ENCODE results near the gene EPN1.
A peak's percentile ranks its signal among the peaks of the same experiment; 100 is the strongest.

EPN1 gene

GRCh38 chr19:55643887-55644176, 31.2 kb upstream of the EPN1 start:
- WGBS: under 1% methylated on average over 15 of the region's 15 CpGs
- peak overlapping the region; percentile 94 for H3K9ac ChIP-seq (ENCODE audit: low read length)

GRCh38 chr19:55644191-55644833, 30.7 kb upstream of the EPN1 start:
- peak overlapping the region in 1 of 2 experiments; percentile 26 for H3K14ac ChIP-seq (ENCODE audit: low read length in 2 of 2)
- WGBS: 54% methylated on average over 10 of the region's 12 CpGs
- peaks cover 17 to 25% of the 10 kb centered on the region in 2 experiments for H3K36me3 ChIP-seq (ENCODE audit: control insufficient read depth in 1 of 2, insufficient read depth in 2 of 2, low read depth in 1 of 2, low read length in 2 of 2)
- peak overlapping the region; percentile 4 for H4K8ac ChIP-seq (ENCODE audit: low read length)
- no peak overlapping the region for H2AFZ ChIP-seq (ENCODE audit: low read depth, low read length)
- H3K18ac ChIP-seq (ENCODE audit: low read depth in 1 of 2, low read length in 2 of 2): no peak overlapping the region
- peak overlapping the region; percentile 89 for H3K4me2 ChIP-seq (ENCODE audit: low read length, poor library complexity, severe bottlenecking)
- H2BK12ac ChIP-seq (ENCODE audit: low read length in 2 of 2): no peak overlapping the region
- no peak overlapping the region for H2BK5ac ChIP-seq (ENCODE audit: low read depth, low read length, poor library complexity, severe bottlenecking)
- no peak overlapping the region for H2BK120ac ChIP-seq (ENCODE audit: low read depth, low read length)
- peak overlapping the region; percentile 94 for H3K9ac ChIP-seq (ENCODE audit: low read length)
- H3K27ac ChIP-seq (ENCODE audit: low read length, poor library complexity, severe bottlenecking): peak overlapping the region; percentile 33
- no peaks in the 10 kb centered on the region for H3K9me3 ChIP-seq (ENCODE audit: control insufficient read depth, low read length)
- H3K79me1 ChIP-seq (replicated peaks; ENCODE audit: low read length, poor library complexity, severe bottlenecking): peaks cover 23% of the 10 kb centered on the region
- no peak overlapping the region for H4K91ac ChIP-seq (ENCODE audit: low read length)
- H3K4me3 ChIP-seq (ENCODE audit: insufficient read depth in 1 of 2, low read depth in 1 of 2, low read length in 2 of 2): peak overlapping the region; percentile 82 to 94
- DNase-seq: no peak
- H3K27me3 ChIP-seq (ENCODE audit: control insufficient read depth in 1 of 2, insufficient read depth in 1 of 2, low read length in 2 of 2): no peaks in the 10 kb centered on the region
- peak overlapping the region; percentile 6 for H2BK15ac ChIP-seq (ENCODE audit: low read depth, poor library complexity, severe bottlenecking)
- no peak overlapping the region for H3K23ac ChIP-seq (ENCODE audit: low read length in 2 of 2)
- peak overlapping the region; percentile 38 for H2AK5ac ChIP-seq (ENCODE audit: low read length, severe bottlenecking)
- peak overlapping the region in 1 of 2 experiments; percentile 19 for H3K4ac ChIP-seq (ENCODE audit: low read depth in 1 of 2, low read length in 2 of 2)
- peaks cover 42% of the 10 kb centered on the region for H3K4me1 ChIP-seq (ENCODE audit: control insufficient read depth, insufficient read depth, low read depth, low read length)

More at GRCh38 chr19:55643887-55644176, 31.2 kb upstream of the EPN1 start:
- H4K8ac ChIP-seq (ENCODE audit: low read length): no peak overlapping the region
- H2BK12ac ChIP-seq (ENCODE audit: low read length in 2 of 2): no peak overlapping the region
- H3K27ac ChIP-seq (ENCODE audit: low read length, poor library complexity, severe bottlenecking): peak overlapping the region; percentile 33
- H3K4me3 ChIP-seq (ENCODE audit: insufficient read depth in 1 of 2, low read depth in 1 of 2, low read length in 2 of 2): peak overlapping the region; percentile 82 to 94
- no peaks in the 10 kb centered on the region for H3K9me3 ChIP-seq (ENCODE audit: control insufficient read depth, low read length)
- no peak overlapping the region for H4K91ac ChIP-seq (ENCODE audit: low read length)
- H2BK5ac ChIP-seq (ENCODE audit: low read depth, low read length, poor library complexity, severe bottlenecking): no peak overlapping the region
- peak overlapping the region; percentile 59 for H2BK120ac ChIP-seq (ENCODE audit: low read depth, low read length)
- H3K4me2 ChIP-seq (ENCODE audit: low read length, poor library complexity, severe bottlenecking): peak overlapping the region; percentile 89
- peak overlapping the region; percentile 5 to 19 for H3K4ac ChIP-seq (ENCODE audit: low read depth in 1 of 2, low read length in 2 of 2)
- H3K36me3 ChIP-seq (ENCODE audit: control insufficient read depth in 1 of 2, insufficient read depth in 2 of 2, low read depth in 1 of 2, low read length in 2 of 2): peaks cover 22 to 23% of the 10 kb centered on the region in 2 experiments
- H2BK15ac ChIP-seq (ENCODE audit: low read depth, poor library complexity, severe bottlenecking): peak overlapping the region; percentile 6
- no peak for DNase-seq
- no peak overlapping the region for H2AFZ ChIP-seq (ENCODE audit: low read depth, low read length)
- H3K79me1 ChIP-seq (replicated peaks; ENCODE audit: low read length, poor library complexity, severe bottlenecking): peaks cover 19% of the 10 kb centered on the region
- H3K4me1 ChIP-seq (ENCODE audit: control insufficient read depth, insufficient read depth, low read depth, low read length): peaks cover 38% of the 10 kb centered on the region
- no peaks in the 10 kb centered on the region for H3K27me3 ChIP-seq (ENCODE audit: control insufficient read depth in 1 of 2, insufficient read depth in 1 of 2, low read length in 2 of 2)
- peak overlapping the region; percentile 38 for H2AK5ac ChIP-seq (ENCODE audit: low read length, severe bottlenecking)
- no peak overlapping the region for H3K23ac ChIP-seq (ENCODE audit: low read length in 2 of 2)
- H3K14ac ChIP-seq (ENCODE audit: low read length in 2 of 2): peak overlapping the region in 1 of 2 experiments; percentile 26
- no peak overlapping the region for H3K18ac ChIP-seq (ENCODE audit: low read depth in 1 of 2, low read length in 2 of 2)

- H2BK12ac ChIP-seq (ENCODE audit: low read length in 2 of 2): no peak overlapping the region
- H4K91ac ChIP-seq (ENCODE audit: low read length): no peak overlapping the region
- no peak overlapping the region for H3K23ac ChIP-seq (ENCODE audit: low read length in 2 of 2)
- H3K27ac ChIP-seq (ENCODE audit: low read length, poor library complexity, severe bottlenecking): no peak overlapping the region
- no peaks in the 10 kb centered on the region for H3K27me3 ChIP-seq (ENCODE audit: control insufficient read depth in 1 of 2, insufficient read depth in 1 of 2, low read length in 2 of 2)
- H4K8ac ChIP-seq (ENCODE audit: low read length): no peak overlapping the region
- H3K9ac ChIP-seq (ENCODE audit: low read length): peak overlapping the region; percentile 94
- no peak overlapping the region for H3K4ac ChIP-seq (ENCODE audit: low read depth in 1 of 2, low read length in 2 of 2)
- no peak overlapping the region for H2BK15ac ChIP-seq (ENCODE audit: low read depth, poor library complexity, severe bottlenecking)
- H3K18ac ChIP-seq (ENCODE audit: low read depth in 1 of 2, low read length in 2 of 2): no peak overlapping the region
- no peak for DNase-seq
- peaks cover 45% of the 10 kb centered on the region for H3K4me1 ChIP-seq (ENCODE audit: control insufficient read depth, insufficient read depth, low read depth, low read length)
- H3K4me2 ChIP-seq (ENCODE audit: low read length, poor library complexity, severe bottlenecking): peak overlapping the region; percentile 89
- WGBS: 93% methylated on average over 28 of the region's 28 CpGs
- H2BK5ac ChIP-seq (ENCODE audit: low read depth, low read length, poor library complexity, severe bottlenecking): no peak overlapping the region
- peak overlapping the region; percentile 28 to 94 for H3K4me3 ChIP-seq (ENCODE audit: insufficient read depth in 1 of 2, low read depth in 1 of 2, low read length in 2 of 2)
- no peak overlapping the region for H2AFZ ChIP-seq (ENCODE audit: low read depth, low read length)
- no peak overlapping the region for H3K14ac ChIP-seq (ENCODE audit: low read length in 2 of 2)
- H3K36me3 ChIP-seq (ENCODE audit: control insufficient read depth in 1 of 2, insufficient read depth in 2 of 2, low read depth in 1 of 2, low read length in 2 of 2): peaks cover 17 to 30% of the 10 kb centered on the region in 2 experiments
- H2AK5ac ChIP-seq (ENCODE audit: low read length, severe bottlenecking): no peak overlapping the region
- H3K79me1 ChIP-seq (replicated peaks; ENCODE audit: low read length, poor library complexity, severe bottlenecking): peaks cover 27% of the 10 kb centered on the region
- H2BK120ac ChIP-seq (ENCODE audit: low read depth, low read length): no peak overlapping the region
- H3K9me3 ChIP-seq (ENCODE audit: control insufficient read depth, low read length): no peaks in the 10 kb centered on the region
These were observed 30.0 kb upstream of the EPN1 start for GRCh38 chr19:55644842-55645511.

DNA sequence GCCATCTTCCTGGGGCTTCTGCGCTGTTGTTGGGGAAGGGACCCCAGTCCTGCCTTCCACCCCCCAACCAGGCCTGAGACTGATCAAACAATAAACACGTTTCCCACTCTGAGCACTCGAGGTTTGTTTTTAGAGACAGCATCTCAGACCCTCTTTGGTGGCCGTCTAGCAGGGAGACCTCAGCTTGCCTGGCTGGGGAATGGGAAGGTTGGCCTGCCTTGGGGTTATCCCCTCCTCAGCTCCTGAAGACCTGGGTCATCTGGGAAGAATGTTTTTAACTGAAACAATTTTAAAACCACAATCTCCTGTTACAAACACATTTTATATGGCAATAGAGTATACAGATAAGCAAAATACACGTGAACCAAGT, 29.5 kb upstream of the EPN1 start:
- Histone ChIP-seq H3K36me3 (ENCODE audit: control insufficient read depth in 1 of 2, insufficient read depth in 2 of 2, low read depth in 1 of 2, low read length in 2 of 2) (peaks cover 17 to 31% of the 10 kb centered on the region in 2 experiments), H2AK5ac (ENCODE audit: low read length, severe bottlenecking) (no peak overlapping the region), H2BK5ac (ENCODE audit: low read depth, low read length, poor library complexity, severe bottlenecking) (no peak overlapping the region)

More for the DNA sequence above, 29.5 kb upstream of the EPN1 start:
- no peak overlapping the region for H2BK120ac ChIP-seq (ENCODE audit: low read depth, low read length)
- H2BK12ac ChIP-seq (ENCODE audit: low read length in 2 of 2): no peak overlapping the region
- no peaks in the 10 kb centered on the region for H3K27me3 ChIP-seq (ENCODE audit: control insufficient read depth in 1 of 2, insufficient read depth in 1 of 2, low read length in 2 of 2)
- WGBS: 93% methylated on average over 4 of the region's 5 CpGs
- H2AFZ ChIP-seq (ENCODE audit: low read depth, low read length): no peak overlapping the region
- H3K27ac ChIP-seq (ENCODE audit: low read length, poor library complexity, severe bottlenecking): no peak overlapping the region
- H3K14ac ChIP-seq (ENCODE audit: low read length in 2 of 2): no peak overlapping the region
- no peak overlapping the region for H4K8ac ChIP-seq (ENCODE audit: low read length)
- H4K91ac ChIP-seq (ENCODE audit: low read length): no peak overlapping the region
- H3K4me3 ChIP-seq (ENCODE audit: insufficient read depth in 1 of 2, low read depth in 1 of 2, low read length in 2 of 2): no peak overlapping the region
- DNase-seq: no peak
- peak overlapping the region; percentile 94 for H3K9ac ChIP-seq (ENCODE audit: low read length)
- H3K79me1 ChIP-seq (replicated peaks; ENCODE audit: low read length, poor library complexity, severe bottlenecking): peaks cover 30% of the 10 kb centered on the region
- H3K4ac ChIP-seq (ENCODE audit: low read depth in 1 of 2, low read length in 2 of 2): no peak overlapping the region
- no peak overlapping the region for H3K4me2 ChIP-seq (ENCODE audit: low read length, poor library complexity, severe bottlenecking)
- H3K23ac ChIP-seq (ENCODE audit: low read length in 2 of 2): no peak overlapping the region
- H2BK15ac ChIP-seq (ENCODE audit: low read depth, poor library complexity, severe bottlenecking): no peak overlapping the region
- peaks cover 42% of the 10 kb centered on the region for H3K4me1 ChIP-seq (ENCODE audit: control insufficient read depth, insufficient read depth, low read depth, low read length)
- H3K9me3 ChIP-seq (ENCODE audit: control insufficient read depth, low read length): no peaks in the 10 kb centered on the region
- H3K18ac ChIP-seq (ENCODE audit: low read depth in 1 of 2, low read length in 2 of 2): no peak overlapping the region

Measured in mesenchymal stem cell (in vitro differentiated cells and primary cell).